GM19193 (cell line): Measurements from ENCODE around the gene RAB19.
A peak's percentile ranks its signal among the peaks of the same experiment; 100 is the strongest.

Experiments
- POLR2A ChIP-seq: IDR thresholded peaks from 4 replicates; pipeline ENCODE4 v1.6.1; 2011; ENCODE audit not compliant: insufficient read depth, insufficient read length; ENCODE audit errors: extremely low read depth

The RAB19 gene

GRCh38 chr7:140390466-140391190 lies 13.2 kb upstream of the RAB19 start:
- TF ChIP-seq POLR2A: no peak

- TF ChIP-seq POLR2A: no peak
Measured at GRCh38 chr7:140391634-140392033, 12.2 kb upstream of the RAB19 start.

- no peak for TF ChIP-seq POLR2A
Measured at GRCh38 chr7:140393756-140394306, 10.0 kb upstream of the RAB19 start.

GRCh38 chr7:140397784-140398750 lies 5.8 kb upstream of the RAB19 start, which contains the start of gene SLC37A3:
SLC37A3 (minus strand) TSS chr7:140398530; CDS start chr7:140382526, 16,004 bp downstream.
- peak; percentile 68 for TF ChIP-seq POLR2A

GRCh38 chr7:140398821-140399220 lies 5.0 kb upstream of the RAB19 start:
- TF ChIP-seq POLR2A: no peak

GRCh38 chr7:140400381-140400780 lies 3.5 kb upstream of the RAB19 start:
- no peak for TF ChIP-seq POLR2A

- no peak for TF ChIP-seq POLR2A
Measured at GRCh38 chr7:140402178-140402835, 1.6 kb upstream of the RAB19 start.

GRCh38 chr7:140404565-140405065 lies 757 bp downstream of the RAB19 start:
- TF ChIP-seq POLR2A: no peak

GRCh38 chr7:140415361-140415760 lies 11.5 kb downstream of the RAB19 start:
- no peak for TF ChIP-seq POLR2A

- TF ChIP-seq POLR2A: no peak
Measured at GRCh38 chr7:140416560-140416959, 12.7 kb downstream of the RAB19 start.

GRCh38 chr7:140417456-140418155 lies 13.7 kb downstream of the RAB19 start:
- no peak for TF ChIP-seq POLR2A

GRCh38 chr7:140418653-140419052 lies 14.8 kb downstream of the RAB19 start:
- TF ChIP-seq POLR2A: no peak

GRCh38 chr7:140421521-140421920 lies 17.7 kb downstream of the RAB19 start:
- no peak for TF ChIP-seq POLR2A

GRCh38 chr7:140423501-140423900 lies 19.6 kb downstream of the RAB19 start:
- no peak for TF ChIP-seq POLR2A
